PC-3 (cell line): ENCODE measurements around the gene KRABD2.

Experiments used
- ATAC-seq: fragments of 200-7000 bp; cut with Tn5 transposase; 2 replicates; pipeline ENCODE4 v1.9.1; 2020; ENCODE audit warnings: mild to moderate bottlenecking, moderate library complexity
- BruUV-seq: library from RNA; stranded (reverse); fragments of 400-500 nt; replicated peaks from 2 replicates; lab custom pipeline; 2021; lab: Mats Ljungman, UMichigan
- CTCF ChIA-PET: fragments of 300-600 bp; sonication (Branson Sonifier 250); formaldehyde crosslinking; loops from one replicate; lab custom pipeline; 2022; ENCODE audit warnings: antibody characterized with exemption; lab: Charles Lee
- POLR2A ChIA-PET: fragments of 300-600 bp; sonication (Branson Sonifier 250); formaldehyde crosslinking; loops from one replicate; lab custom pipeline; 2022; ENCODE audit warnings: antibody characterized with exemption; ENCODE audit not compliant: unreplicated experiment; lab: Charles Lee
- DNase-seq: peaks from one replicate; pipeline ENCODE4 v3.0.0-alpha.2; 2015
- H2AFZ ChIP-seq: fragments of 300-600 bp; sonication (generic); 2 replicates; pipeline ENCODE4 v1.6.0; 2016; ENCODE audit warnings: antibody characterized with exemption, low read length
- H3F3A ChIP-seq: fragments of 300-600 bp; sonication (generic); one replicate; pipeline ENCODE4 v1.6.0; 2017; ENCODE audit warnings: antibody characterized with exemption, low read length, control low read depth, mild to moderate bottlenecking; ENCODE audit not compliant: unreplicated experiment
- H3K27ac ChIP-seq: fragments of 300-600 bp; sonication (generic); 2 replicates; pipeline ENCODE4 v1.5.1; 2016; ENCODE audit warnings: mild to moderate bottlenecking, low read length
- H3K27me3 ChIP-seq: fragments of 300-600 bp; sonication (generic); 2 replicates; pipeline ENCODE4 v1.6.1; 2016; ENCODE audit warnings: low read length, mixed read lengths
- H3K36me3 ChIP-seq: fragments of 300-600 bp; sonication (generic); 2 replicates; pipeline ENCODE4 v1.6.1; 2016; ENCODE audit warnings: low read depth, mixed run types, low read length, mixed read lengths
- H3K4me1 ChIP-seq: fragments of 300-600 bp; sonication (generic); 2 replicates; pipeline ENCODE4 v1.5.1; 2016; ENCODE audit warnings: low read length; ENCODE audit not compliant: insufficient read depth
- H3K4me2 ChIP-seq: fragments of 300-600 bp; sonication (generic); 2 replicates; pipeline ENCODE4 v1.6.0; 2016; ENCODE audit warnings: low read length
- H3K4me3 ChIP-seq: fragments of 300-600 bp; sonication (generic); 2 replicates; pipeline ENCODE4 v1.5.1; 2016; ENCODE audit warnings: mild to moderate bottlenecking, low read length, mixed read lengths
- H3K79me2 ChIP-seq: fragments of 300-600 bp; sonication (generic); 2 replicates; pipeline ENCODE4 v1.6.1; 2017; ENCODE audit warnings: low read length, mixed read lengths
- H3K9ac ChIP-seq: fragments of 300-600 bp; sonication (generic); 2 replicates; pipeline ENCODE4 v1.6.0; 2016; ENCODE audit warnings: mild to moderate bottlenecking, low read length
- H3K9me2 ChIP-seq: fragments of 300-600 bp; sonication (generic); replicated peaks from 2 replicates; pipeline ENCODE4 v1.6.1; 2016; ENCODE audit warnings: mixed run types, low read length, mixed read lengths
- H3K9me3 ChIP-seq: fragments of 300-600 bp; sonication (generic); 2 replicates; pipeline ENCODE4 v1.6.1; 2016; ENCODE audit warnings: low read length, mixed read lengths
- H4K20me1 ChIP-seq: fragments of 300-600 bp; sonication (generic); 2 replicates; pipeline ENCODE4 v1.6.1; 2016; ENCODE audit warnings: low read length, mixed read lengths
- EZH2 ChIP-seq: fragments of 300-600 bp; sonication (generic); IDR thresholded peaks from one replicate; pipeline ENCODE4 v1.6.1; 2017; ENCODE audit warnings: antibody characterized with exemption, mild to moderate bottlenecking, low read length; ENCODE audit not compliant: unreplicated experiment
- EZH2phosphoT487 ChIP-seq: fragments of 300-600 bp; sonication (generic); IDR thresholded peaks from 2 replicates; pipeline ENCODE4 v1.6.1; 2018; ENCODE audit warnings: mild to moderate bottlenecking, antibody characterized with exemption, low read length, borderline replicate concordance
- intact Hi-C: fragments of 100-400 bp; cut with micrococcal nuclease; formaldehyde crosslinking; loops from 2 replicates; pipeline ENCODE4 v1.9.0; 2023
- TF ChIP-seq, protein P1 (sequence below): fragments of 300-600 bp; sonication (generic); conservative IDR thresholded peaks from 2 replicates; pipeline ENCODE4 v1.5.1; 2017; ENCODE audit warnings: antibody characterized with exemption, low read depth, mild to moderate bottlenecking, low read length

KRABD2 gene

GRCh38 chr17:8391711-8392110 lies 15.2 kb upstream of the KRABD2 start:
- no peak overlapping the region for H3K4me3 ChIP-seq
- peaks cover 11% of the 10 kb centered on the region for H3K4me1 ChIP-seq
- H4K20me1 ChIP-seq: no peaks in the 10 kb centered on the region
- no peak for ATAC-seq
- DNase-seq: peak; percentile 16
- H3K79me2 ChIP-seq: no peaks in the 10 kb centered on the region
- POLR2A ChIA-PET: interaction anchor here (0.6 kb wide), 1 partner anchor 8 kb away, joined by 3 read pairs; no protein-coding TSS in a partner anchor
- no peak overlapping the region for H3K27ac ChIP-seq
- no peak for TF ChIP-seq EZH2
- no peak for TF ChIP-seq EZH2phosphoT487
- TF ChIP-seq, protein P1, sequence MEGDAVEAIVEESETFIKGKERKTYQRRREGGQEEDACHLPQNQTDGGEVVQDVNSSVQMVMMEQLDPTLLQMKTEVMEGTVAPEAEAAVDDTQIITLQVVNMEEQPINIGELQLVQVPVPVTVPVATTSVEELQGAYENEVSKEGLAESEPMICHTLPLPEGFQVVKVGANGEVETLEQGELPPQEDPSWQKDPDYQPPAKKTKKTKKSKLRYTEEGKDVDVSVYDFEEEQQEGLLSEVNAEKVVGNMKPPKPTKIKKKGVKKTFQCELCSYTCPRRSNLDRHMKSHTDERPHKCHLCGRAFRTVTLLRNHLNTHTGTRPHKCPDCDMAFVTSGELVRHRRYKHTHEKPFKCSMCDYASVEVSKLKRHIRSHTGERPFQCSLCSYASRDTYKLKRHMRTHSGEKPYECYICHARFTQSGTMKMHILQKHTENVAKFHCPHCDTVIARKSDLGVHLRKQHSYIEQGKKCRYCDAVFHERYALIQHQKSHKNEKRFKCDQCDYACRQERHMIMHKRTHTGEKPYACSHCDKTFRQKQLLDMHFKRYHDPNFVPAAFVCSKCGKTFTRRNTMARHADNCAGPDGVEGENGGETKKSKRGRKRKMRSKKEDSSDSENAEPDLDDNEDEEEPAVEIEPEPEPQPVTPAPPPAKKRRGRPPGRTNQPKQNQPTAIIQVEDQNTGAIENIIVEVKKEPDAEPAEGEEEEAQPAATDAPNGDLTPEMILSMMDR: no peak
- intact Hi-C loops: no loop called here
- H3K9me3 ChIP-seq: no peaks in the 10 kb centered on the region
- H3K9ac ChIP-seq: no peak overlapping the region
- H3F3A ChIP-seq: no peaks in the 10 kb centered on the region
- no TSS peak for BruUV-seq
- CTCF ChIA-PET: no interaction called here
- no peaks in the 10 kb centered on the region for H3K36me3 ChIP-seq
- no peak overlapping the region for H3K4me2 ChIP-seq
- no peak overlapping the region for H2AFZ ChIP-seq
- H3K9me2 ChIP-seq: no peaks in the 10 kb centered on the region
- no peaks in the 10 kb centered on the region for H3K27me3 ChIP-seq

- no peak overlapping the region for H3K4me2 ChIP-seq
- H3K9ac ChIP-seq: no peak overlapping the region
- H3K79me2 ChIP-seq: peaks cover 7% of the 10 kb centered on the region; the same call in 1 of the 2 replicates
- POLR2A ChIA-PET: no interaction called here
- no peaks in the 10 kb centered on the region for H3F3A ChIP-seq
- TF ChIP-seq EZH2phosphoT487 (no peak), EZH2 (no peak)
- TF ChIP-seq, protein P1: no peak
- H3K27ac ChIP-seq: no peak overlapping the region
- BruUV-seq: no TSS peak
- no peak overlapping the region for H2AFZ ChIP-seq
- DNase-seq (no peak), ATAC-seq (no peak)
- no peaks in the 10 kb centered on the region for H4K20me1 ChIP-seq
- peaks cover 13% of the 10 kb centered on the region for H3K4me1 ChIP-seq
- CTCF ChIA-PET: no interaction called here
- H3K9me3 ChIP-seq: no peaks in the 10 kb centered on the region
- intact Hi-C loops: no loop called here
- no peaks in the 10 kb centered on the region for H3K9me2 ChIP-seq
- H3K4me3 ChIP-seq: no peak overlapping the region
- no peaks in the 10 kb centered on the region; the same call in 1 of the 2 replicates for H3K36me3 ChIP-seq
- H3K27me3 ChIP-seq: no peaks in the 10 kb centered on the region
Observed at GRCh38 chr17:8387914-8388651, 11.6 kb upstream of the KRABD2 start.

- no TSS peak for BruUV-seq
- Histone ChIP-seq H3K27me3 (no peaks in the 10 kb centered on the region), H3K9ac (no peak overlapping the region), H3K4me2 (no peak overlapping the region), H3K4me1 (peaks cover 13% of the 10 kb centered on the region), H3F3A (no peaks in the 10 kb centered on the region), H3K9me3 (no peaks in the 10 kb centered on the region), H3K9me2 (no peaks in the 10 kb centered on the region), H4K20me1 (peaks cover 7% of the 10 kb centered on the region), H2AFZ (no peak overlapping the region), H3K36me3 (peaks cover 6% of the 10 kb centered on the region), H3K79me2 (peaks cover 19% of the 10 kb centered on the region), H3K4me3 (no peak overlapping the region), H3K27ac (no peak overlapping the region)
- TF ChIP-seq, protein P1: no peak
- no peak for TF ChIP-seq EZH2phosphoT487
- TF ChIP-seq EZH2: no peak
- DNase-seq (no peak), ATAC-seq (no peak)
- intact Hi-C loops: no loop called here
- ChIA-PET POLR2A (no interaction called here), CTCF (no interaction called here)
Observed at GRCh38 chr17:8386841-8387240, 10.3 kb upstream of the KRABD2 start.
